ENCODE measurements around the gene EHD3.

The EHD3 gene

DNA sequence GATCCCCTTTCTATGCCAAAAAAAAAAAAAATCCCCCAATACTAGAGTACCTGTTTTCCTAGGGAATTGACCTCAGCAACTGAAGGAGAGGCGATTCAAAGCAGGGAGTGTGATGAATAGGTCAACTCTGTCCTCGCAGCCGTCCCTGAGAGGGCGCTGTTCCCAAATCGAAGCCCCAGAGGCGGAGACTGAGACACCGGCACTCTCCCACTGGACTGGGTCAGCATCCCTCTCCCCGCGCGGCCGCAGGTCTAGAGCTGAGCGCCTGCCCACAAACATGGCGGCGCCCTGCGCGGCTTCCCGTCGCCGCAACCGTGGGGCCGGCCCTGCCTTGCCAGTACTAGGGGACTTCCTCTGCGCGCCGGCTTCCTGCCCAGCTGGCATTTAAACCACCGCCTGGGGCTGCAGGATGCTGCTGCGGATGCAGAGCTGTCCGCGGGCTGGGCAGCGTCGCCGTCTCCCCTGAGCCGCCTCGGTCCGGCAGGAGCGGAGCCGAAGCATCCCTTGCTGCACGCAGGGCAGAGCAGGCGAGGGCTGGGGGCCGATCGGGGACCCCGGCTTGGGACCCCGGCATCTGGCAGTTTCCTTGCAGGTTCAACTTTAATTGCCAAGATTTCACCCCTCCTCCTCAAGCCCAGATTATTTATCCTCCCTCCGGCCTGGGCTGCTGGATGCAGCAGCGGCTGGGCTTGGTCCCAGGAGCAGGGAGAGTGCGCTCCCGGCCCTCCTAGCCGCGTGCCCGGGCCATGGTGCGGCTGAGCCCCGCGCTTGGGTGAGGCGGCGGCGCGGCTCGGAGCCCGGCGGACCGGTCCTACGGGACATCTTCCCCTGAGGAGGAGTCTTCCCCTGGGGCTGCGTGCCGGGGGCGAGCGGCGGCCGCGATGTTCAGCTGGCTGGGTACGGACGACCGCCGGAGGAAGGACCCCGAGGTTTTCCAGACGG lies at the start of gene EHD3:
Gene EHD3, plus strand, starts transcription at position 412 of the 942 bp plus-strand sequence. Its CDS starts 470 bp downstream, at position 882.
- peak; percentile 44 for DNase-seq (ENCODE audit: low read depth, low spot score)

DNA sequence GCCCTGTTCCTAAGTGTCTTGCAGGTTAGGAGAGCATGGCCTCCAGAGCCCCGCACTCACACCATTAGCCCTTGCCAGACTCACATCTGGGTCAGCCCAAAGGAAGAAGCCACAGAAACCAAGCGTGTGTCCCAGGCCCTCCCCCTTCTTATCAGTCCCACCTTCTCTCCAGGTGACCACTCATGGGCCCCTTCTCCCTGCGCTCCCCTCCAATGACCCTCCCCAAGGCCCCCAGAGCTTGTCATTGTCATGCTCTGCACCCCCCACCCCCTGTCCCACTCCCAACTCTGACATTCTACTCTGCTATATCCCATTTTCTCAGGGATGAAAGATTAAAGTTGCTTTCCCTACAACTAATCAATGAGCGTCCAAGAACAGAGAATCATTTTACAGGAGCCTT lies 46.8 kb upstream of the EHD3 start:
- no peak for DNase-seq (ENCODE audit: low read depth, low spot score)

DNA sequence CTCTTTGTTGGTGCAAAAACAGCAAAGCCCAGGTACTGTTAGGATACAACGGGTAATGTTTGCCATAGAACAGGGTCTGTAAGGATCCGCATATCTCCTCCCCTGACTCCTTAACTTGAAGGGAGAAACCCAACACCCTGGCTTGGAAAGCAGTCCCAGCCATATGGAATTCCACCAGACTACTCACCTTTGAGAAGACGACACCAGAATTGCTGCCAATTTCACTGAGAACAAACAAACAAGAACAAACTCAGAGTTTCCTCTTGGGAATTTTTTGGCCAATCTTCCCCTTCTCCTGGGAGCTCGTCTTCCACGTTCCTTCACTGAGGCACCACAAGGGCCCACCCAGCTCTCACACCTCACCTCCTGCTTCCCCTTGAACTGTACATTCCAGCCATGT lies 45.8 kb upstream of the EHD3 start:
- no peak for DNase-seq (ENCODE audit: low read depth, low spot score)

DNA sequence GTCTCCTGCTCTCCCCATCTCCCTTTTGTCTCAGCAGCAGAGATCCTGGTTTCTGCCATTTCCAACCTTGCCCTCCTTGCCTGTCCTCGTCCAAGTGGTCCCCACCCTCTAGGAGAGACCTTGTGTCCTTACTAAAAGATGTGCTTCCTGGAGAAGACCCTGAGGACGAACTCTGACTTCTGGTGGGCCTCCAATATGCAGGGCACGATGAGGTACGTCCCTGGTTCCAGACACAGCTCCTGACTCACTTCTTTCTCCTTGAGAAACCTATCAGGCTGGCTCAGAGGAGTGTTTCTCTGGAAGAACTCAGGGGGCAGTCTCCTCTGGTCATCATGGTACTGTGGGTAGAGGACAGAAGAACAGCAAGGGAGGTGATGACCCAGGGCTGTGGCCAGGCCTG lies 44.8 kb upstream of the EHD3 start:
- no peak for DNase-seq (ENCODE audit: low read depth, low spot score)

DNA sequence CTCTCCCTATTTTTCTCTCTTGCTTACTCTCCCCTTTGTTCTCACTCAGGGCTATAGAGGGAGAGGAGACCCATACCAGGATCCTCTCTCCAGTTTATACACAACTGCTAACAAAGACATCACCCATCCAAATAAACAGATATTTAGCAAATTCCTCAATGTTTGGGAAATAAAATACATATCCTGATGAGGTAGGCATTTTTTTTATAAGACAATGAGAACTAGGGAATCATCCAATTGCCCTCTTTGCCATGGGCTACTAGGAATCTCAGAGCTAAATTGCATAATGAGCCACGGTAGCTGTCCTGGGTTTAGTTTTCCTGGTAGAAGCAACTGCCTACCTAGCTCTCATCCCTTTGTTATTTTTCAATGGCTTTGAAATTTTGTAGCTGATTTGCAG lies 43.8 kb upstream of the EHD3 start:
- DNase-seq (ENCODE audit: low read depth, low spot score): no peak

DNA sequence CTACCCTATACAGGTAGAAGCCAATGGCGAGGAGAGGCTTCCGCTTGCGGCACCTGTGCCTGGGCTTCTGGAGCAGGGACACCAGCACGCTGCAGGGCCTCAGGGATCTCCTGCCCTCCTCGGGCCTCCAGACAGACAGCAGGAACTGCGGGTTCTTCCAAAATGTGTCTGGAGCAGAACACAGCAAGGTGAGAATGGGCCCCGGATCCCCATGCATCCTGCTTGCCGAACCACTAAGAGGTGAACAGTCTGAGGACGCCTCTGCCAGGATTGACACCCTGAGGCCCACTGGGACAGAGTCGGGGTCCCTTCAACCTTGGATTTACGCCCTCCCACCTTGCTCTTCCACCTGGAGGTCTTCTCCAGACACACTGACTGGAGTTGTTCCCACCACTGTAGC lies 42.0 kb upstream of the EHD3 start:
- DNase-seq (ENCODE audit: low read depth, low spot score): no peak

DNA sequence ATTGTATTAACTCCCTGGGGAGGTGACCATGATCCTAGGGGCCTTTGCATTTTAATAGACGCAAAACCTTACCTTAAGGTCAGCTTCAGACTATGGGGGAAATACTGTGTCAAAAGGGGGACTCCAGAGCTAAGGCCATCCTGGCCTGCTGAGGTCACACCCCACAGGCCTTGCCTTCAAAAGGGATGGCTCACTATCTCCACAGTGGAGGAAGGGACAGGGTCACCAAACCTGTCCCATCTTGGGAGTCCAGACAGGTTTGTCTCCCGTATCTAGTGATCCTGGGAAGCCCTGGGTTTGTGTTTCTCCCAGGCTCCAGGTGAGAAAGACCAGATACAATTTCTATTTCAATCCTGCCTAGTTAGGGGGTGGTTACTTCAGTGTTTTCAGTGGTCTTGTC lies 41.6 kb upstream of the EHD3 start:
- DNase-seq (ENCODE audit: low read depth, low spot score): no peak

DNA sequence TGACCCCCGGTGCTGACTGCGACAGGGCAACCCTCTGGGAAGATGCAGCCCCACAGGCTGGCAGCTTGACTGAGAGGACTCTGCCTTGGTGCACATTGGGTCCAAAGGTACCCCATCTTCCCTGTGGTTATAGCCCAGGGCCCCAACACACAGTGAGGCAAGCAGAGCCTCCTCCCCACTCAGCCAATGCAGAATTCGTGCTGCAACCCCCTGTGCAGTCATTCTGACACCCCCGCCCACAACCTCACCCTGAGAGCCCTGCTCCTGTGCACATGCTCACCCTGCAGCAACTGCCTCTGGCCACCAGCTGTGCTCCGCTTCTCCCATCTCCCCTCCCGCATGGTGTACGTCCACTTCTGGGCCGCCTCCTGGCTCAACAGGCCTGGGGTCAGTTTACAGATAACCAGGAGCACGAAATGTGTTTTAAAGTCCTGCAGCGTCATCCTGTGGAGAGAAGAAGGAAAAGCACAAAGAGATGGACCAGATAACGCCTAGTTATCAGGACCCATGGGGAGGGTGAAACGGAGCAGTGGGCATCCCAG lies 41.0 kb upstream of the EHD3 start:
- no peak for DNase-seq (ENCODE audit: low read depth, low spot score)

DNA sequence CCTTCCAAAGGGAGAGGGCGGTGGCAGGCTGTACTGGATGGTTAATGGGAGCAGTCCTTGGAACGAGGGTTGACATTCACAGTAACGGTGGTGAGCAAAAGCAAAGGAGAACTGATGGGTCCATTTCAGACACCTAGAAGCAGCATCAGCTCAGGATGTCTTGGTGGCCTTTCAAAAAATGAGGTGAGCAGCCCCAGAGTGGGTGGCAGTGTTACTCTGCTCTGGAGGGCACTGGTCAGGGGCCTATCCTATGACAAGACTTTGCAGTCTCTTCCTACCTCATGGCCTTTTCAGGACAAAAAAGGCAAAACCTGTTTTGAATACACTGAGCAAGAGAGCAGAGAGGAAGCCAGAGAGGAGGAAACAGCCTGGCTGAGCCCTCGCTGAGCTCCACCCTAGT lies 40.1 kb upstream of the EHD3 start:
- DNase-seq (ENCODE audit: low read depth, low spot score): no peak

DNA sequence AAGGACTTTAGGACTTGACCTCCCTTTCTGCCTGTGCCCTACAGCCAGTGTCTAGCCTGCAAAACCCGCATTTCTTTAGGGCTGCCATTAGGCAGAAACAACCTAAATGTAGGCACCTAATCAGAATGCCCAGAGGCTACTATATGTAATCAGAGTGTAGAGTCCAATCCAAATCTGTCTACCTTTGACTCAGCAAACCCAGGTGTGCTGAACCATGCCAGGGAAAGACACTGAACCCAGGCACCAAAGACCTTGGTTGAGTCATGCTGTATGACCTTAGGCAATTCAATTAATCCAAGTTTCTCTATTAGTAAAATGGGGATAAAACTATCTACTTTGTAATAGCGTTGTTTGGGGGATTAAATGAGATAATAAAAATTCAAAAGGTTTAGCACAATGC lies 37.3 kb upstream of the EHD3 start:
- DNase-seq (ENCODE audit: low read depth, low spot score): no peak

DNA sequence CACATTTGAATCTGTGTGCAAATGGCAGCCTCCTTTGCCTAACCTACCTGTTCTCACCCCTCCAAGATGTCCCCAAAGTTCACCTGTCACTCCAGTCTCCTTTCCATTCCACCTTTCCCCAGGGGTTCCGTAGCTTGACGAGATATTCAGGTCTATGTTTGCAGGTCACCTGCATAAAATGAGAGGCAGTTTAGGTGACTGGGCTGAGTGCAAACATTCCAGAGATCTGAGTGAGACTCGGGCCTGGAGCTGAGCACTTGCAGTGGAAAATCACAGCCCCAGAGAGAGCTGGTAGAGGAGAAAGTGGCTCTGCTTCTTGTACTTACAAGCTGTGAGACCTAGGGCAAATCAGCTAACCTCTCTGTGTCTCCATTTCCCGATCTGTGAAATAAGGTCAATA lies 36.8 kb upstream of the EHD3 start:
- DNase-seq (ENCODE audit: low read depth, low spot score): no peak

DNA sequence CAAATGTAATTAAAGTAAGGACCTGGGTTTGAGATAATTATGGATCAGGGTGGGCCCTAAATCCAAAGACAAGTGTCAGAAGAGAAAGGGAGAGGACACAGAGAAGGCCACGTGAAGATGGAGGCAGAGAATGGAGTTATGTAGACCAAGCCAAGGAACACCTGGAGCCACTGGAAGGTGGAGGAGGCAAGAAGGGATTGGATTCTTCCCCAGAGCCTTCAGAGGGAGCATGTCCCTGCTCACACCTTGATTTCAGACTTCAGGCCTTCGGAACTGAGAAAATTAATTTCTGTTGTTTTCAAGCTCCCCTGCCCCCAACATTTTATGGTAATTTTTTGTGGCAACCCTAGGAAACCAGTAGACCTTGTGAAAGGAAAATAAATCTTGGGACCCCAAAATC lies 36.3 kb upstream of the EHD3 start:
- no peak for DNase-seq (ENCODE audit: low read depth, low spot score)

DNA sequence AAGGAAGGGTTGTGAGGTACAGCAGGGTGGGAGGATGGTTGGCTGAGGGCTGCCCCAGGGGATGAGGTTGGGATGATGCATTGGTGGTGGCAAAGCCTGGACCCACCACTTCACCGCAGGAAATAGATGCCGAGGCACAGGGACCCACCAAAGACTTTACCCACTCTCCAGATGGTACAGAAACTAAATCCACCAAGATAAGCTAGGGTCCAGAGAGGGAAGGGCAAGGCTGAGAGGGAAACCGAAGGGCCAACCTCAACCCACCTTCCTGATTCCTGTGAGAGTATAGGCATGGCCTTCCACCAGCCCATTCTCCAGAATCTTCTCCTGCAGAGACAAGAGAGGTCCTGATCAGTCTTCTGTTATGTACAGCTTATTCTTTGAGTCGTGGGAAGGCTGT lies 34.7 kb upstream of the EHD3 start:
- DNase-seq (ENCODE audit: low read depth, low spot score): no peak

DNA sequence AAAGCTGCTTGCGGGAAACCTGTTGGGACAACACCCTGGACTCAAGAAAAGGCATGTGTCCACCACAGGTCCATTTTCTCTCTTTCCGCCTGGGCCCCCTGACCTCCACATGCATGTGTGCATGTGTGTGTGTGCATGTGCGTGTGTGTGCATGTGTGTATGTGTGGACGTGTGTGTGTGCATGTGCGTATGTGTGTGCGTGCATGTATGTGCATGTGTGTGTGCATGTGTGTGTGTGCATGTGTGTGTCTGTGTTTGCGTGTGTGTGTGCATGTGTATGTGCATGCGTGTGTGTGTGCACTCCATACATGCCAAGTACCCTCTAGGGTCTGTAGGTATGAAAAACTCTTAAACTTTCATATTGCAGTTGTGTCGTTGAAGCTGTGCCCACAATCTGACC lies 33.0 kb upstream of the EHD3 start:
- DNase-seq (ENCODE audit: low read depth, low spot score): no peak

DNA sequence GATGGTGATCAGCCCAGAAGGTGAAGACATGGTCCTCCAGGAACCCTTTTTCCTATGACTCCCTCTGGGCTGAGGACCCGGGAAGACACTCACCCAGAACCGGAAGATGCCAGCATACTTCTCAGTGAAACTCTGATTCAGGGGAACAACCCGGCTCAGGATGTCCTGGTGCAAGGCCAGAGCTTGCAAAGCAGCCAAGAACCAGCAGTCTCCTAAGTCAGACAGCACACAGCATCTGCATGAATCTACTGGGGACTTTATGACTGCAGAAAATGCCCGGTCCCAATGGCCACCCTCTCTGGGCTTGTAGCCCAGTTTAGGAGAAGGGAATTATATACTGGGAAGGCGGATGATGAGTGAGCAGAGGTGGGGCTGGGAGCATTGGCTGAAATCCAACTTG lies 31.9 kb upstream of the EHD3 start:
- DNase-seq (ENCODE audit: low read depth, low spot score): no peak

DNA sequence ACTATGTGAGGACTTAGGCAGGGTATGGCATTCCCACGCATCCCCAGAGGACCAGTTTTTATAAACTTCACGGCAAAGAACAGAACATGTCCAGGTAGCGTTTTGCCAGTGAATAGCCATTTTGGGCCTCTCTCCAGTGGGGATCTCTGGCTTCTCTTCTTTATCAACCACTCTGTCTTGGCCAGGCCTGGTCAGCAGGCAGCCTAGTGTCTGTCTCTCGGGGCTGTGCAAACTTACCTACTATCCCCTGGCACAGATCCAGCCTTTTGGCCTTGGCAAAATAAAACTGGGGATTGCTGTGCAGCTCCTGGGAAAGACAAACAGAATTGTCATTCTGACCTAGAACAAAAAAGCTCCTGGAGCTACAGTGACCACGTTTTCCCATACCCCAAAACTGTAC lies 31.1 kb upstream of the EHD3 start:
- no peak for DNase-seq (ENCODE audit: low read depth, low spot score)

DNA sequence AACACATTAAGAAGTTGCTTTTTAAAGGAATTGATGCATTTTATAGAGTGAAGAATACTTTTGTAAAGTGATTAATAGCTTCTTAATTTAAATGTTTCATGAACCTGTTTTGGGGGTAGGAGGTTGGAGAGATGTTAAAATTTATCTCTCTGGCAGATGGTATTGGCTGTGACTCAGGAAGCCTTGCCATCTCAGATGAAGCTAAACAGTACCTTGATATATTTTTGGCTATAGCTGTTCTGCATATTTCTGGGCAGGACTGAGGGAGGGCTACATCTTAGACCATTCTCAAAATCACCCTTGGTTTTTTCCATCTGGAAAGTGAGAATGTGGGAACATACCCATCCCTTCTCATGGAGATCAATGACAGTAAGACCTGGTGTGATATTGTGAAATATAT lies 30.0 kb upstream of the EHD3 start:
- no peak for DNase-seq (ENCODE audit: low read depth, low spot score)

DNA sequence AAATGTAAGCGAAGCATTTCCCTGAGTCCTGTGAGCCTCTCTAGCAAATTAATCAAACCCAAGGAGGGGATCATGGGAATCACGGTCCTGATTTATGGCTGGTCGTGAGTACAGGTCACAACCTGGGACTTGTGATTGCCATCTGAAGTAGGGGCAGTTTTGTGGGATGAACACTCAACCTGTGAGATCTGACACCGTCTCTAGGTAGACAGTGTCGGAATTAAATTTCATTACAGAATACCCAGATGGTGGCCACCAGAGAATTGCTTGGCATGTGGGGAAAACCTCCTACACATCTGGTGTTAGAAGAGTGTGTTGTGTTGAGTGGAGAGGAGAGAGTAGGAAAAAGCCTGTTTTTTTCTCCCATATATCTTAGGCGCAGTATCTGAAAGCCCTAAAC lies 29.2 kb upstream of the EHD3 start:
- no peak for DNase-seq (ENCODE audit: low read depth, low spot score)

DNA sequence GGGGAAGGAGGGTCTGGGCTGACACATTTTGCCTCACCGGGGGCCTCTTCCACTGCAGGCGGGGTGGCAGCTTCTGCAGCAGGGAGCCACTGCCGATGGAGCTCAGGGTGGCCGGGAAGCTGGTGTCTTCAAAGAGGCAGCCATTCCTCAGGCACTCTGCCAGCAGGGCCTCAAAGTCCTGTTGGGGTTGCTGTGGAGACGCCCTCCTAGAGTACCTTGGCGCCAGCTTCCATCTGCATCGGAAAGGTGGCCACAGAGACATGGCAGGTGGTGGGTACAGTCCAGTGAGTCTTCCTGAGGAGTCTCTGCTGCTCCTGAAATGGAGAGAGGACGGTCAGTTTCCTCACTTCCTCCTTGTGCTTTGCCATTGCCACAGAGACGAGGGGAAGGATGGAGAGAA lies 28.8 kb upstream of the EHD3 start:
- no peak for DNase-seq (ENCODE audit: low read depth, low spot score)

DNA sequence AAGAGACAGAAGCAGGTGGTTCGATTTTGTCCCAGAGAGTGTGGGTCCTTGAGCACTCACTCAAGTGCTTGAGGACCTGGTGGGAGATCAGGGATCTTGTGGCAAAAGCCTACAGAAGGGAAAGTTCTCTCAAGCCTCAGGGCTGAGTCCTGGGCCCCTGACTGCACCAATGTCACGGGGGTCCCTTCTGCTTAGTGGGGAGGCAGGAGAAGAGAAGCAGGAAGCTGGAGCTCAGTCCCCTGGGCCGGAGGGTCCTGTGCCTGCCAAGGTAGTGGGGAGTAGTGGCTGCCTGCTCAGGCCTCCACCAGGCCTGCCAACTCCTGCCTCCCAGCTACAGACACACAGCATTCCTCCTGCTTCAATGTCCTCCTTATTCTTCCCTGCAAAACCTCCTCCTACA lies 28.3 kb upstream of the EHD3 start:
- DNase-seq (ENCODE audit: low read depth, low spot score): no peak

DNA sequence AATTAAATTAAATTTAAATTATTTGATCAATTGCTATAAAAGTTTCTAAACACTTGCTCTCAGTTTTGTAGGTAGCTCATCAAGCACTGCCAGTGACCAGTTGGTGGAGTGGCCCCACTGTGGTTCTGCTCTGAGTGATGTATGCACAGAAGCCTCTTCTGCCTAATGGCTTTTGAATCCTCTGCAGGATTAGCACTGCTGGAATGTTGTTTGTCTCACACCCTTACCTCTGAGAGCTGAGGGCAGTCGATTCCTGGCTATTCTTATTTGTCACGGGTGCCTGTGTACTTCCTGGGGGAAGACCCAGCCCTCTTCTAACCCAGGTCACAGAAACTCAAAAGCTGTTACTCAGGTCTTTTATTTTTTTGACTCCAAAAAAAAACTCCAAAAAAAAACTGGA lies 26.2 kb upstream of the EHD3 start:
- no peak for DNase-seq (ENCODE audit: low read depth, low spot score)

DNA sequence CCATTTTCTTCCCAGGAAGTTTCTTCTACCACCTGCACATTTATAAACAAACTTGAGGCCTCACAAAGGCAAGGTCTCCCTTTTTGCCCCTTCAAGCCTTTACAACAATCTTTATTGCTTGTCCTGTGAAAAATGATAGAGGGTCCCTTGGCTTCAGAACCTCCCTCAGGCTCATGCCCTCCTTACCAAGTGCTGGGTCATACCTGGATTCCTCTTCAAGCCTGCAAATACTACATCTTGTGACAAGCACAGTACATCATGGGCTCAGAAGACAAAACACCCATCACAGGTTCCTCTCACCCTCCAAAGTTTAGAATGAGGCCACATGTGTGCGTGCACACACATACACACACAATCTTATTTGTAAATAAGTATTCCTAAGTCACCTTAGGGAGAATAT lies 25.7 kb upstream of the EHD3 start:
- DNase-seq (ENCODE audit: low read depth, low spot score): no peak

Data from activated CD4-positive, CD25-positive, alpha-beta regulatory T cell treated with anti-CD3 and anti-CD28 coated beads, Interleukin-2, amount 50 U/mL, for 16 hours (primary cell).